Mammary epithelial cell (primary cell): ENCODE results near the gene SMYD3.

Source experiments
- EZH2 ChIP-seq: IDR thresholded peaks from 2 replicates; pipeline ENCODE4 v1.6.1; 2012; ENCODE audit warnings: low read length, inconsistent platforms, borderline replicate concordance
- TF ChIP-seq, protein P1 (sequence below), 2 donors: IDR thresholded peaks in 1 of 2; conservative IDR thresholded peaks in 1 of 2; 2 replicates each; pipeline ENCODE4 v1.5.1; 2011 to 2012; ENCODE audit warnings: inconsistent platforms in 2 of 2, low read length in 2 of 2, mild to moderate bottlenecking in 2 of 2, control low read depth in 1 of 2, low read depth in 1 of 2; ENCODE audit not compliant: insufficient read depth in 1 of 2; ENCODE audit errors: extremely low read depth in 1 of 2

DNA sequence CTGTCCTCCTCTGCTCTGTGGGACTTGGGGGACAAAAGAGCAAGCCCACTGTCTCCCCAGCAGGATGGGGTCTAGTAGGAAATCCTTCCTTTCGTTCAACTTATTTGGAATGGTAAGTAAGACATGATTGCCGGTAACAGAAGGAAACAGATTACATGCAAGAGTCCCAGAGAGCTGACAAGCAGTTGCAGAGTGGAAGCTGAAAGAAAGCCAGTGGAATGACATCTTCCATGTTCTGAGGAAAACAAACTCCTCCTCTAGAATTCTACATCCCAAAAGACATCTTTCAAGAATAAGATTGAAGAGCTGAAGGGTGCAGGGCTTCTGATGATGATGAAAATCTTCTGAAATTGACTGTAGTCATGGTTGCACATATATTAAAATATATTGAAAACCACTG lies 732.9 kb downstream of the SMYD3 start:
- no peak for TF ChIP-seq EZH2
- TF ChIP-seq, protein P1, sequence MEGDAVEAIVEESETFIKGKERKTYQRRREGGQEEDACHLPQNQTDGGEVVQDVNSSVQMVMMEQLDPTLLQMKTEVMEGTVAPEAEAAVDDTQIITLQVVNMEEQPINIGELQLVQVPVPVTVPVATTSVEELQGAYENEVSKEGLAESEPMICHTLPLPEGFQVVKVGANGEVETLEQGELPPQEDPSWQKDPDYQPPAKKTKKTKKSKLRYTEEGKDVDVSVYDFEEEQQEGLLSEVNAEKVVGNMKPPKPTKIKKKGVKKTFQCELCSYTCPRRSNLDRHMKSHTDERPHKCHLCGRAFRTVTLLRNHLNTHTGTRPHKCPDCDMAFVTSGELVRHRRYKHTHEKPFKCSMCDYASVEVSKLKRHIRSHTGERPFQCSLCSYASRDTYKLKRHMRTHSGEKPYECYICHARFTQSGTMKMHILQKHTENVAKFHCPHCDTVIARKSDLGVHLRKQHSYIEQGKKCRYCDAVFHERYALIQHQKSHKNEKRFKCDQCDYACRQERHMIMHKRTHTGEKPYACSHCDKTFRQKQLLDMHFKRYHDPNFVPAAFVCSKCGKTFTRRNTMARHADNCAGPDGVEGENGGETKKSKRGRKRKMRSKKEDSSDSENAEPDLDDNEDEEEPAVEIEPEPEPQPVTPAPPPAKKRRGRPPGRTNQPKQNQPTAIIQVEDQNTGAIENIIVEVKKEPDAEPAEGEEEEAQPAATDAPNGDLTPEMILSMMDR (conservative IDR thresholded peaks at IDR 0.05 in 1 of 2, IDR thresholded peaks at IDR 0.05 in 1 of 2; ENCODE audit: extremely low read depth in 1 of 2, insufficient read depth in 1 of 2, low read depth in 1 of 2, low read length in 2 of 2): no peak
